GM12801 (cell line): ENCODE data around the gene EPX.

Experiments
- CTCF ChIP-seq: IDR thresholded peaks from one replicate; pipeline ENCODE4 v1.5.1; 2011; ENCODE audit warnings: control low read depth; ENCODE audit not compliant: insufficient read length; ENCODE audit errors: extremely low read depth

EPX gene

GRCh38 chr17:58174871-58175270 is 17.7 kb upstream of the EPX start:
- TF ChIP-seq CTCF = no peak

- TF ChIP-seq CTCF = no peak
Observed at GRCh38 chr17:58176200-58176599, 16.3 kb upstream of the EPX start.

- TF ChIP-seq CTCF = no peak
Observed at GRCh38 chr17:58181796-58182195, 10.7 kb upstream of the EPX start.

- no peak for TF ChIP-seq CTCF
Observed at GRCh38 chr17:58183514-58183913, 9.0 kb upstream of the EPX start.

- no peak for TF ChIP-seq CTCF
Observed at GRCh38 chr17:58184308-58184985, 8.1 kb upstream of the EPX start.

GRCh38 chr17:58184986-58185761 is 7.4 kb upstream of the EPX start:
- no peak for TF ChIP-seq CTCF

- no peak for TF ChIP-seq CTCF
Observed at GRCh38 chr17:58186591-58186990, 5.9 kb upstream of the EPX start.
